Mucosa of gallbladder (tissue), 1 donor: ENCODE data around the gene HS3ST3A1. TPM values are rescaled to one million over a fixed set of nuclear protein-coding genes. Genes with fewer than 3 reads are reported as not detected.
A peak's percentile ranks its signal among the peaks of the same experiment; 100 is the strongest.
"Not testable (repeated sequence)": the region's sequence is repeated elsewhere in the genome, so short reads cannot be mapped to it uniquely, and the experiment has no call there.

Experiments
- DNase-seq: peaks from one replicate; pipeline ENCODE4 v3.0.0-alpha.2; 2020; ENCODE audit warnings: low spot score
- total RNA-seq: library from RNA; stranded (reverse); gene quantifications from one replicate; pipeline ENCODE4 v1.2.1, GENCODE V29; 2021
- donor health status: DM: no; HTN: no; CAD: no.

Gene HS3ST3A1
- total RNA-seq, 1 donor from 2014 or later, result 0.49 TPM

GRCh38 chr17:13575922-13576419 lies 25.8 kb downstream of the HS3ST3A1 start:
- DNase-seq, result no peak

- DNase-seq, result no peak
Measured at GRCh38 chr17:13575466-13575865, 26.3 kb downstream of the HS3ST3A1 start.

DNA sequence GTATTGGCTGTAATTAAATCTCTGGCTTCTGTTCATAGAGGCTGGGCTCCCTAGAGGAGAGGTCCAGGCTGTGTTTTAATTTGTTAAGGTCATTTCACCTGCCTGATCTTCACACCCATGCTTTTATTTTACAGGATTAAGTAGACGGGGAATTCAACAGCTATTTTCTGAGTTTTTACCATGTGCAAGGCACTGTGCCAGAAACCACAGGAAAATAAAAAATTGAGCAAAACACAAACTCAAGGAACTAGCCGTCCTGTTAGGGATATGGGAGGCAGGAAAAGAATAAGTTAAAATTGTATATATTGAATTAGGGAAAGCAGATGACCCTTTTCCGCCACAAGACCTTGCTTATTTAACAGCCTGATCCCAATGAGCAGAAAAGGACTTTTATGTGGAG lies 29.1 kb downstream of the HS3ST3A1 start:
- no peak for DNase-seq

DNA sequence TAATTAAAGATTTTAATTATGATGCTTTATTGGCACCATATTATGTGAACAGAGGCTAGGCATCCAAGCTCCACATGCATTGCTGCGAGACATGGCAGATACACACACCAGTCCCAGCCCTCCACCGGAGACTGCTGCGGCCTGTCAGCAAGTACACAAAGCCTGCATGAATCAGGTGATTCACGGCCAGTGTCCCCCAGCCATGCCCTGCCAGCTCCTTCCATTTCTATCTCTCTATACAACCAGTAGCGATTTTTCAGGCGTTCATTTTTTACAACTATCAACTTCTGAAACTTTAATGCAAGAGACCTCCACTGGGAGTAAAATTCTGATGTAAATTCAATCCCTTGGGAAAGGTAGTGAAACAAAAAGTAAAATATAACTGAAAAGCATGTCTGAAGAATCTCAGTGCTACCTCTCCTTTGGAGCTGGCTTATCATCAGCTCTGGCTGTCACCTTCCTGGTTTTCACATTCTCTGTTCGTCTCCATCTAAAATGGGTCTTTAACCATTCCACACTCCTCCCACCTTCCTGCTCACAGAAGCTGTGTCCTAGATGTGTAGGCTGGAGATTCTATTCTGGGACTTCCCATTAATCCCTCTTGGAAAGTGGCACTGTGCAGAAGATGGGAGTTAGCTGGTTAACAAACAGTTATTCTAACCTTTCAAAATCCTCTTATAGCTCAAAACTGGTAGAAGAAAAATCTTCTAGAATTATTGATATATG lies 32.2 kb downstream of the HS3ST3A1 start:
- no peak for DNase-seq

DNA sequence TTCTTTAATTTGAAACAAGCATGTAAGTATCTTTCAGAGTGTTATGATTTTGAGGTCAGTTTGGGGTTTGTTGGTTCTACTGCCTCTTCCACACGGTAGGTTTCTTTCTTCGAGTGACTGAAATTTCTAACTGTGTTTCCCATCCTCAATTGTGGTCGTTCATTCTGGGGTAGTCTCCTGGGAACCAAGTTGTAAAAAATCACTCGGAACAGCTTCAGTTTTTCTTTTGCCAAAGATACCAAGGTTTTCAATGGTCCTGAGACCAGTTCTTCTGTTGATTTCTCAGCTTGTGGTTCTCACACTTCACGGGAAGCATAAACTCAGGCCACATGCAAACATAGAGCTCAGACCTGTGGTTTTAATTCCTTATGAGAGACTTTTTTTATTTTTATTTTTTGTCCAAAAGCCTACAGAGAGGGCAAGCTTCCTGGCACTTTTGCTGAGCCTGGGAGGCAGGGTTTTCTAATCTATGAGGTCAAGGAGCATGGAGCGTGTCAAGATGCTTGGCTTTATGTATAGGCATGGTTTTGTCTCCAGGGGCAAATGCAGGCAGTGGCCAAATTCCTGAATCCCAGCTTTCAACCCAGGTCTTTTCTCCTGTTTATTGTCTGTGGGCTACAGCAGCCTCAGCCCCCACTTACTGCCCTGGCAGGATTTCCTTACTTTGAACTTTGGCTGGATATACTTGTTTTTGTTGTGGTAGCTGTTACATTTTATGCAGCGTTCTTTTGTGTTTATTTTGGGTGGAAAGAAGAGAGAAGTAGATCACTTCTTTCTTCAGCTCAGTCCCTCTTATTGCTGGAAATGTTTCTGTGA lies 32.9 kb downstream of the HS3ST3A1 start:
- DNase-seq, result no peak

DNA sequence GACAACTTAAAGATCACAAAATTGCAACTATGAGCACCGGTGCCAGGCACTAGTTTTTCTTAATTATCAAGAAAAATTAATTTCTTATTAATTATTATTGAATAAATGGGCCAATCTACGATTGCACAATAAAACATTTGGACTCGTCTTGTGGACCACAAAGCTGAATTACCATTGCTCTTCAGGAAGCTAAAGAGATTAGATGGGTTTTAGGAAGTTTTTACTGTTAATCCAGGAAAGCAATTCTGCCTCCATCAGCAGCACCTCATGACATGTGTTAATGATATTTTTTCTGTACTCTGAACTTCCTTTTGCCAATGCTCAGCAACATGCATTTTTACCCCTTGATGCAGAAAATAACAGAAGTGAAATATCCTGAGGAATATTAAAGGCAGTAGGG lies 37.9 kb downstream of the HS3ST3A1 start:
- no peak for DNase-seq

DNA sequence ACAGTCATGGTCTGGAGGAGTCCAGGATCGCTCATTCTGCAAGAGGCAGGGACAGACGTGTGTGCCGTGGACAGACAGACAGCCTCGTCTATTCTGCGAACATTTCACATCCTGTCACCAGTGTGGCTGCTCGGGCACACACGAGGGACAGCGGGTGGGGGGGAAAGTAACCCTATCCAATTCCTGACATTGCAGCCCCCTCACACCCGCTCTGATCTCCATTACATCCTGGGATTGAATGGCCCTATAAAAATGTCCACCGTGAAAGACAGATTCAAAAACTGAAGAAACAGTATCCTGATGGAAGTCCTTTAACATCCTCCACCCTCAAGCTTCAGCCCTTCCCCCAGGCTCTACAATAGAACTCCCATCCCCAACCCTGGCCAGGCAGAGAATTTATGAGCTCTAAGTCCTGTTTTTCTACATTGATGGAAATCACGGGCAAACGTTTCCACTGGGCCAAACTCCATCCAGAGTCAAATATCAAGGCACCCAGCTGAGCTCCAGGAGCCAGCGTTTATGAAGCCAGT lies 39.4 kb downstream of the HS3ST3A1 start:
- no peak for DNase-seq

DNA sequence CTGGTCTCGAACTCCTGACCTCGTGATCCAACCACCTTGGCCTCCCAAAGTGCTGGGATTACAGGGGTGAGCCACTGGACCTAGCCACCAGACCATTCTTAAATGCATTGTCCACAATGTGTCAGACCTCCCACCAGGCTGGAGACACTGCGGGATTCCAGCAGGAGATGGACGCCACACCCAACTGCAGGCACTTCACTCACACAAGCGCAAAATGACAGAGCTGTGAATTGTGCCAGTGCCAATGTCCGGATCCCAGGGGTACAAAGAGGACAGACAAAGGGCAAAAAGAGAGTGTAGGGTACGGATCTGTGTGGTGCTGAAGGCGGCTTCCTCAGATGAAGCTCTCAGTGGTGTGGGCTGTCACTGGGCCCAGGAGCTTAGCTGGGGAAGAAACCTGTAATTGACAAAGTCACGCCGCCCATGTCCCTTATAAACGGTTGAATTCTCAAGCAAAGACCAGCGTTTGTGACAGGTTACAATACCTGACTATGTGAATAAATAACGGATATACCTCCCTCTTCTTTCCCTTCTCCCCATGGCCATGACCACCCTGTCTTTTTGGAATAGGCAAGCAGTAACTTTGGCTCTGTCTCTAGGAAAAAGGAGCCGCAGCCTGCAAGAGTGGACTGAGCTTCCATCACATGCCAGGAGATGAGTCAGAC lies 40.0 kb downstream of the HS3ST3A1 start:
- peak; percentile 10 for DNase-seq

- no peak for DNase-seq
Measured at GRCh38 chr17:13560935-13561334, 40.8 kb downstream of the HS3ST3A1 start.

GRCh38 chr17:13558588-13558987 lies 43.1 kb downstream of the HS3ST3A1 start:
- DNase-seq, result no peak

DNA sequence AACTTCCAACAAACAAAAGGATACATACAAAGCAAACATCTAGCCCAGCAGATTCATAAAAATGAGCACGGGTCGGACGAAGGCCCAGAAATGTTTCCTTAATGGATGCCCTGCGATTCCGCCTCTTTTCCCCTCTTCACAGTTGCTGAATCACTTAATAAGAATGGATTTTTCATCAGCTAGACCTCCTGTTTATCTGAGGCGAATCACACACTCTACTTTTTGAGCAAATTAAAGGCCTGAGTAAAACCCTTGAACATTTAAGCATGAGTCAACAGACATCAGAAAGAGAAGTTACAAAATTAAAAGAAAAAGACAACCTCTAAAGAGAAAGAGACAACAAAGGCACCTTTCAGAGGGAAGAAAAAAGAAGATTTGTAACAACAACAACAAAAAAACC lies 44.7 kb downstream of the HS3ST3A1 start:
- DNase-seq, result no peak

- DNase-seq, result no peak
Measured at GRCh38 chr17:13554231-13554630, 47.5 kb downstream of the HS3ST3A1 start.

DNA sequence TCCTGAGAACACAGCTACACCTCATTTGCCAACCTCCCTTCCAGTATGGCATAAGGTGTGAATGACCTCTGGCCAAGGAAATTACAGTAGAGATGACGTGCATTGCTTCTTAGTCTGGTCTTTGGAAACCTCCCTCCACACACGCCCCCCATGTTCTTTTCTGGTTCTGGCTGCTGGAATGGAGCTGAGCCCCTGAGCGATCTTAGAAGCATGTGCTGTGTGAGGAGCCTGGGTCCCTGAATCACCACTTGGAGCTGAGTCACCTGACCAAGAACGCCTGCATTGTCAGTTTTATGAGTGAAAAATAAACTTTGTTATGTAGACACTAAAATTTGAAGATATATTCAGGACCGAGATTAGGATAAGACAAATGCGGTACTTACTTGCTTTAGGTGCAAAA lies 51.4 kb downstream of the HS3ST3A1 start:
- no peak for DNase-seq

DNA sequence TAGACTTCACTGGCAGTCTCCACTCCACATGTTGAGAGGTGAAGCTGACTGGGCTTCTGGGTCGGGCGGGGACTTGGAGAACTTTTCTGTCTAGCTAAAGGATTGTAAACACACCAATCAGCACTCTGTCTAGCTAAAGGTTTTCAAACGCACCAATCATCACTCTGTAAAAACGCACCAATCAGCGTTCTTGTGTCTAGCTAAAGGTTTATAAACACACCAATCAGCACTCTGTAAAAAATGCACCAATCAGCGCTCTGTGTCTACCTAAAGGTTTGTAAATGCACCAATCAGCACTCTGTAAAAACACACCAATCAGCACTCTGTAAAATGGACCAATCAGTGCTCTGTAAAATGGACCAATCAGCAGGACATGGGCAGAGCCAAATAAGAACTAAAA lies 53.2 kb downstream of the HS3ST3A1 start:
- DNase-seq, result not testable (repeated sequence)

DNA sequence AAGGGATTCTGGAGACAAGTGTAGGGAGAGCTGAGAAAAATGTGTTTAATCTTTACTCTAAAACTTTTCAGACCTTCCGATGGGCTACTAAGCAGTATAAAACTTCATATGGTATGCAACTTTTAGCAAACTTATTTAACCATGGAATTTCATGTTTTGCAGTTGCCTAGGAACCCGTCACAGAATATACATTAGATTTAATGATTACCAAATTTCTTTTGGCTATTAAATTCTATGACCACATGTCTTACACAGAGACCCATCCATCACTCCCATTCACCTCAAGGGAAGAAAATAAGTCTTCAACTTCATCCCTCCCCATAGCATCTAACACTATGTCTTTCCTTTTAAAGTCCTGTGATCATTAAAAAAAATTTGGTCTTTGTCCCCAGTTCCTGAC lies 54.9 kb downstream of the HS3ST3A1 start:
- no peak for DNase-seq

DNA sequence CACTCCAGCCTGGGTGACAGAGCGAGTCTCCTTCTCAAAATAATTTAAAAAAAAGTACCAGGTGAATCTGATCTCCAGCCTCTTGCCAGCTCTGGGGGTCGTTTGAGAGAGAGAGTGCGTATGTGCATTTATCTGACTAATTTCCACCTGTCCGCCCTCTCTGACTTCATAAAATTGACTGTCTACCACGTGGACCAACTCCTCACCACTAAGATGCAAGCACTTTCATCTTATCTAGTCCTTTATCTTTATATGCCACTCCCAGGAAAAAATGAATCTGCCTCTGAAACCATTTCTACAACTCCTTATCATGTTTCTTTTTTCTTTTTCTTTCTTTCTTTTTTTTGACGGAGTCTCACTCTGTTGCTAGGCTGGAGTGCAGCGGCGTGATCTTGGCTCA lies 55.8 kb downstream of the HS3ST3A1 start:
- DNase-seq, result no peak

DNA sequence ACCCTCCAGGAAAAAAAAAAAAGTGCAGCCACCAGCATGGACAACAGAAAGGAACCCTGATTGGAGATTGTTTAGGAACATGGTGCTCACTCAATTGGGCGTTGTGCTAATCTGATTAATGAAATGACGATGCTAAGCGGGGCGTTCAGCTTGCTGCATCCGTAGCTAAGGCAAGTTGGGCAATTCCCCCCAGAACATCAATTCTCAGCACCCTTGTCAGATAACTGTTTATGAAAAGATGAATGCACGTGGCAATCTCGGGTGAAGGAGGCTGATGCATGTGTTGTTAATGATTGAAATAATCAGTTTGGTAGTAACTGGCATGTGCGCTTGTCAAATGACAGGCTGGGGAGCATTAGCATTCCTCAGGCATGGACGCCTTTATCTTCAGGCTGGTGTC lies 57.0 kb downstream of the HS3ST3A1 start:
- DNase-seq, result no peak

GRCh38 chr17:13544292-13544691 lies 57.4 kb downstream of the HS3ST3A1 start:
- DNase-seq, result no peak

DNA sequence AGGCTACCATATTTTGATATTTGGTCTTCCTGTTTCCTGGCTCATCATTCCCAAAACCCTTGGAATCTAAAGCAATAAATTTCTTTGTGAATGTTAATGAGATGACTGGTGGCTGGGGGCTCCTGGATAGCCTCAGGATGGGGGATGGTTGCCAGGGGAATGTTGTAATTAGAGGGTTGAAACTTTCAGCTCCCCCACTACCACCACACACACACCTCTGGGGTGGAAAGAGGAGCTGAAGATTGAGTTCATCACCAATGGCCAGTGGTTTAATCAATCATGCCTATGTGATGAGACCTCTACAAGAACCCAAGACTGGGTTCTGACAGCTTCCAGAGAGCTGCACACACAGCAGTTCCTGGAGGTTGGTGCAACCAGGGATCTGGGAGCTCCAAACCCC lies 59.1 kb downstream of the HS3ST3A1 start:
- DNase-seq, result no peak

DNA sequence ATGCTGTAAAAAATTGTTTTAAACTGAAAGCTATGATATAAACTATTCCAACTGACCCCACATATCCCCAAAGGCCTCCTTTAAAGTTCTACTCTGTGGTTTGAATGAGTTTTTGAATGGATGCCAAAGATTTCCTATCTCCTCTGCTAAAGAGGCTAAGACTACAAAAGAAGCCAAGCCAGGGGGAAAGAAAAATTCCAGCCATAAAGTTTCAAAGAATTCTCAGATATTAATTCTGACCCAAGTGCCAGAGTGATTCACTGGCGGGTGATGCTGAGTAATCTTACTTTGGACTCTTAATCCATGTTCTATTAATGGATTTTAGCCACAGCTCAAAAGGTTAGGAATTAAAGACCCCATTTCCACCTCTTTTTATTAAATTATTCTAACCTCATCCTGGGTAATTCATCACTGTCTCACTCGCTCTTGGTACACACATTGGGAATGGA lies 60.7 kb downstream of the HS3ST3A1 start:
- DNase-seq, result no peak

DNA sequence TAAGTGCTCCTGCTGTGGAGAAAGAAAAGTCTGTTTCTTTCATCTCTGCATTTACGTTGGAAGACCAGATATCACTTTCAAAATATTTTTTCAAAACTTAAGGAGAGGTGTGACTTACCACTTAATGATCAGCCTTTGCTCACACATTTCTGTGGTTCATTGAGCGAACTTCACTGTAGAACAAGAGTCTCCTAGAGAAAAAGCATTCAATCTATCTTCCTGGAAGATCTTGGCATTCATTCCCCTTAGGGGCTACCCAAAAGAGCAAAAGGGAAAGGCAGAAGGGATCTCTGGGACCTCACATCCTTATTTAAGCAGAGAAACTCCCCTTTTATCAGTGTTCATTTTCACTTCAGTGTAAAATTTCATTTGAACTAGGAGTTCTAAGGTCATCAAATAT lies 61.2 kb downstream of the HS3ST3A1 start:
- no peak for DNase-seq

- no peak for DNase-seq
Measured at GRCh38 chr17:13539421-13539820, 62.3 kb downstream of the HS3ST3A1 start.
